Prostate gland (tissue), 2 donors: ENCODE results near the gene PHF21B. TPM values are rescaled to one million over a fixed set of nuclear protein-coding genes. Genes with fewer than 3 reads are reported as not detected.
A peak's percentile ranks its signal among the peaks of the same experiment; 100 is the strongest.

ENCODE experiments used
- DNase-seq: peaks from one replicate; pipeline ENCODE4 v3.0.0-alpha.2; 2019; ENCODE audit warnings: low spot score
- H3K27ac ChIP-seq, 2 donors: fragments of 200-600 bp; sonication (generic); 2 replicates each; pipeline ENCODE4 v1.5.1; 2017 to 2019
- H3K27me3 ChIP-seq: fragments of 200-600 bp; sonication (generic); replicated peaks from 2 replicates; pipeline ENCODE4 v1.5.1; 2019; ENCODE audit not compliant: insufficient read depth
- H3K36me3 ChIP-seq, 2 donors: fragments of 200-600 bp; sonication (generic); 1 replicate in 1 of 2; 2 replicates in 1 of 2; pipeline versions ENCODE4 v1.5.1 to v1.8.1; 2017 to 2019
- H3K4me1 ChIP-seq: fragments of 200-600 bp; sonication (generic); replicated peaks from 2 replicates; pipeline ENCODE4 v1.5.1; 2019
- H3K4me3 ChIP-seq, 2 donors: fragments of 200-600 bp; sonication (generic); 2 replicates each; pipeline ENCODE4 v1.5.1; 2017 to 2019
- H3K9me3 ChIP-seq: fragments of 200-600 bp; sonication (generic); 2 replicates; pipeline ENCODE4 v1.5.1; 2017
- CTCF ChIP-seq, 4 experiments: fragments of 200-600 bp in 2 of 4; fragments of 450-650 bp in 2 of 4; sonication (generic) in 2 of 4; IDR thresholded peaks; 1 replicate in 3 of 4; 2 replicates in 1 of 4; pipeline ENCODE4 v1.5.1; 2016 to 2019; ENCODE audit warnings: antibody characterized with exemption in 4 of 4, mild to moderate bottlenecking in 2 of 4, moderate library complexity in 2 of 4
- POLR2A ChIP-seq: fragments of 450-650 bp; IDR thresholded peaks from one replicate; pipeline ENCODE4 v1.6.1; 2016; ENCODE audit warnings: antibody characterized with exemption, mild to moderate bottlenecking
- POLR2AphosphoS5 ChIP-seq: sonication (generic); formaldehyde crosslinking; IDR thresholded peaks from one replicate; pipeline ENCODE4 v1.6.1; 2017; ENCODE audit warnings: antibody characterized with exemption
- WGBS: methylation state at CpG from one replicate; pipeline ENCODE4 v1.1.5; 2018; 5-methylcytosine and 5-hydroxymethylcytosine counted together
- intact Hi-C: fragments of 100-400 bp; cut with DNase I; formaldehyde crosslinking; loops from one replicate; pipeline ENCODE4 v1.14.2; 2022
- total RNA-seq, 2 donors: library from RNA; depleted of rRNA; stranded (reverse); fragments of >200 nt; gene quantifications; one replicate each; pipeline ENCODE4 v1.1.0, GENCODE V29; 2016

The PHF21B gene
- total RNA-seq, 2 donors from 2014 or later = 9.7 to 27.3 TPM

DNA sequence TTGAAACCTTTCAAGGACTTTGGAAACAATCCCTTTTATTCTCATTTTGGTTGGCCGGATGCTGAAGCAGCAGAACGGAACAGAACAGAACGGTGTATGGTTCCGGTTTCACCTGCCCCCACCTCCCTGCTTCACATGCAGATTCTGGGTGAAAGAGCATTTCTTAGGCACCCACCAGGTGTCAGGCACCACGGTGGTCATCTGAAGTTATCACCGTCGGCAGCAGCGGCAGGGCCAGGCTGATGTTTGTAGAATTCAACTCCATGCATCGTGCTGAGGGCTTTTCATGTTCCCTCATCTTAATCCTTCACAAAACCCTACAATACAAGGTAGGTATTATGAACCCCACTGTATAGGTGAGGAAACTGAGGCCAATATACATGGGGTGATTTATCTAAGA lies 13.6 kb upstream of the PHF21B start:
- Histone ChIP-seq H3K4me3 (no peak overlapping the region), H3K27me3 (peaks cover 4% of the 10 kb centered on the region), H3K4me1 (no peaks in the 10 kb centered on the region), H3K27ac (no peak overlapping the region), H3K36me3 (no peaks in the 10 kb centered on the region), H3K9me3 (no peaks in the 10 kb centered on the region)
- TF ChIP-seq CTCF (IDR thresholded peaks at IDR 0.05) (no peak), POLR2A (no peak), POLR2AphosphoS5 (no peak)
- WGBS = 29% methylated on average over 9 of the region's 9 CpGs
- no peak for DNase-seq
- intact Hi-C loops = no loop called here

GRCh38 chr22:45019861-45020655 lies 10.3 kb upstream of the PHF21B start:
- Histone ChIP-seq H3K27me3 (peaks cover 4% of the 10 kb centered on the region), H3K9me3 (no peaks in the 10 kb centered on the region), H3K27ac (no peak overlapping the region), H3K4me1 (no peaks in the 10 kb centered on the region), H3K36me3 (no peaks in the 10 kb centered on the region), H3K4me3 (no peak overlapping the region)
- 71% methylated on average over 16 of the region's 16 CpGs for WGBS
- no peak for DNase-seq
- TF ChIP-seq POLR2A = no peak
- intact Hi-C loops = no loop called here

DNA sequence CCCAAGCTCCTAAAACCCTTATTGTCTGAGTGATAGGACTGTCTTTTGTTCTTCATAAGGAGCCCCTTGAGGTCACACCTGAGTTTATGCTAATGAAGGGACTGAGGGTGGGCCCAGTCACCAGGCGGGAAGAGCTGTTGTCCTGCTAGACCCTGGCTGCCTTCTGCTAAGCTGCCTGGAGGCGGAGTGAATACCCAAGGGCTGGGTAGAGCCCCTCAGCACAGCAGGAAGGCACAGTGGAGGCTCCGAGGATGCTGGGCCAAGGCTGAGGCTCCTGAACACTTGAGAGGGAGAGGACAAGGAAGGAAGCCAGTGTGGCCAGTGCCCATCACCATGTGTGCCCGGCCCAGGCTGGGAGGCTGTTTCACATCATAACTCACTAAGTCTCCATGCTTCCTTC lies 4.8 kb upstream of the PHF21B start:
- no peaks in the 10 kb centered on the region for H3K27me3 ChIP-seq
- intact Hi-C loops = no loop called here
- TF ChIP-seq CTCF (IDR thresholded peaks at IDR 0.05) = no peak
- no peak for TF ChIP-seq POLR2AphosphoS5
- no peak for TF ChIP-seq POLR2A

DNA sequence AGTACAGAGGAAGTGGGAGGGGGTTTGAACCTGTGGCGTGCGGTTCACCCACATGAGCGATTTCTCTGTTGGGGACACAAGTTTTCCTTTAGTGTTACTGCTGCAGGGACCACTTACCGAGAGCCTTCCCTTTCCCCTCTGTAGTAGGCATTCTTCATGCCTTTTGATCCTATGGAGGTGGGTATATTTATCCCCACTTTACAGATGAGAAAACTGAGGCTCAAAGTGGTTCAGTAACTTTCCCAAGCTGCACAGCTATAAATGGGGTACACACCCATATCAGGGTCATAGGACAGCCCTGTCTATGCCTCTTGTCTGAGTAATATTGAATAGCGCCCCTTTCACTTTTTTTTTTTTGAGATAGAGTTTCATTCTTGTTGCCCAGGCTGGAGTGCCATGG lies 3.3 kb upstream of the PHF21B start:
- Histone ChIP-seq H3K9me3 (no peaks in the 10 kb centered on the region), H3K36me3 (no peaks in the 10 kb centered on the region), H3K27me3 (no peaks in the 10 kb centered on the region), H3K4me1 (peaks cover 3% of the 10 kb centered on the region), H3K27ac (no peak overlapping the region), H3K4me3 (no peak overlapping the region)
- WGBS = 88% methylated on average over 5 of the region's 5 CpGs
- no peak for DNase-seq
- intact Hi-C loops = no loop called here
- TF ChIP-seq POLR2A (no peak), POLR2AphosphoS5 (no peak)

More for the DNA sequence above, 4.8 kb upstream of the PHF21B start:
- WGBS = 88% methylated on average over 4 of the region's 4 CpGs
- H3K4me1 ChIP-seq = peaks cover 3% of the 10 kb centered on the region
- H3K36me3 ChIP-seq = no peaks in the 10 kb centered on the region
- no peak for DNase-seq
- H3K9me3 ChIP-seq = no peaks in the 10 kb centered on the region
- H3K4me3 ChIP-seq = no peak overlapping the region
- no peak overlapping the region for H3K27ac ChIP-seq

DNA sequence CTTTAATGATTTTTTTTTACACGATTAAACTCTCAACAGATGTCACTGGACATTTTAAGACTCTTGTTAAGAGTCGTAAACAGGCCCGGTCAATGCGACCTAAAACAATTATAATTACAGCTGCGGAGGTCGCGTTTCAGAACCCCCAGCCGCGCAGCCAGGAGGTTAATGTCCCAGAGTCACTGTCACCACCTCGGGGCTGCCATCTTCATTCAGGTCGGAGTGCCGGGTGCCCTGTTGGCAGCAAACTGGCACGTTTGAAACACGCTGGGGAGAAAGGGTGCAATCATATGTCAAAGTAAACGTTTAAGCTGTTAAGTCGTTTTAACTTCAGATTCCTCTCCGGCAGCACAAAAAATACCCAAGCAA lies 711 bp upstream of the PHF21B start:
- H3K27me3 ChIP-seq = no peaks in the 10 kb centered on the region
- intact Hi-C loops = no loop called here
- TF ChIP-seq POLR2A (no peak), CTCF (IDR thresholded peaks at IDR 0.05) (no peak), POLR2AphosphoS5 (no peak)
- peak overlapping the region; percentile 59 to 60 for H3K4me3 ChIP-seq
- H3K27ac ChIP-seq = peak overlapping the region; percentile 88 to 95
- WGBS = 1% methylated on average over 17 of the region's 17 CpGs
- H3K36me3 ChIP-seq = no peaks in the 10 kb centered on the region
- DNase-seq = no peak
- H3K9me3 ChIP-seq = no peaks in the 10 kb centered on the region
- peaks cover 3% of the 10 kb centered on the region for H3K4me1 ChIP-seq
